LNCaP clone FGC (cell line): Measurements from ENCODE around the gene PDE2A.

ENCODE experiments used
- DNase-seq: peaks from one replicate; pipeline ENCODE4 v3.0.0-alpha.2; 2011; ENCODE audit warnings: low read depth
- H3K4me3 ChIP-seq: 2 replicates; pipeline ENCODE4 v1.5.1; 2011; ENCODE audit warnings: mild to moderate bottlenecking, low read depth, low read length, control low read depth
- TF ChIP-seq, protein P1 (sequence below): IDR thresholded peaks from 2 replicates; pipeline ENCODE4 v1.5.1; 2012; ENCODE audit warnings: mild to moderate bottlenecking; ENCODE audit not compliant: control insufficient read depth, insufficient read depth; ENCODE audit errors: extremely low read depth

The PDE2A gene

DNA sequence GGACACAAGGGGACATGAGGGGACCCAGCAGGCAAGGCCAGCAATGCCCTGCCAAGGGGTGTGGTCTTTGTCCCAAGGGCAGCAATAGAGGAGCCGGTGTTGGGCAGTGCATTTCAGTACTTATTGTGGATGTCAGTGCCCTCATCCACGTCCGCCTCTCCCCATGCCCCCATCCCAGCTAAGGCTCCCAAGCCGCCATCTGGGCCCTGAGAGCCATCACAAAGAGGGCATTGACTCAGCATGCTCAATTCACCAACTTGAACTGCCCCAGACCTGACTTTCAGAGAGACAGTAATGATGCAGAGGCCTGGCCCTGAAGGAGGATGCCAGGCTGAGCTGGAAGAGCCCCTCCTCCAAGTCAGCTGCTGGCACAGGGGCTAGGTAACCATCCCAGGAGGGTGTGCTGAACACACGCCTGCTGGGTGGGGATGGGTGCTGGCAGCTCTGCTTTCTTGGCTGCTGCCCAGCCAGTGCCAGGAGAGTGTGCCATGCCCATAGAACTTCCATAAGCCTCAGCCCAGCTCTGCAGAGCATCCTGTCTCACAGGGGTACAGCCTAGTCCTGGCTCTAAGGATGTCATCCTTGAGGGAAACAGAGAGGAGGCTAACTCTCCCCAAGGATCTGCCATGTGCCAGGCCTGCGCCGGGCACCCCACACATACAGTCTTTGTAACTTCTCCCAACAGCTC, 46.5 kb downstream of the PDE2A start:
- DNase-seq: no peak
- no peak overlapping the region for H3K4me3 ChIP-seq
- TF ChIP-seq, protein P1, sequence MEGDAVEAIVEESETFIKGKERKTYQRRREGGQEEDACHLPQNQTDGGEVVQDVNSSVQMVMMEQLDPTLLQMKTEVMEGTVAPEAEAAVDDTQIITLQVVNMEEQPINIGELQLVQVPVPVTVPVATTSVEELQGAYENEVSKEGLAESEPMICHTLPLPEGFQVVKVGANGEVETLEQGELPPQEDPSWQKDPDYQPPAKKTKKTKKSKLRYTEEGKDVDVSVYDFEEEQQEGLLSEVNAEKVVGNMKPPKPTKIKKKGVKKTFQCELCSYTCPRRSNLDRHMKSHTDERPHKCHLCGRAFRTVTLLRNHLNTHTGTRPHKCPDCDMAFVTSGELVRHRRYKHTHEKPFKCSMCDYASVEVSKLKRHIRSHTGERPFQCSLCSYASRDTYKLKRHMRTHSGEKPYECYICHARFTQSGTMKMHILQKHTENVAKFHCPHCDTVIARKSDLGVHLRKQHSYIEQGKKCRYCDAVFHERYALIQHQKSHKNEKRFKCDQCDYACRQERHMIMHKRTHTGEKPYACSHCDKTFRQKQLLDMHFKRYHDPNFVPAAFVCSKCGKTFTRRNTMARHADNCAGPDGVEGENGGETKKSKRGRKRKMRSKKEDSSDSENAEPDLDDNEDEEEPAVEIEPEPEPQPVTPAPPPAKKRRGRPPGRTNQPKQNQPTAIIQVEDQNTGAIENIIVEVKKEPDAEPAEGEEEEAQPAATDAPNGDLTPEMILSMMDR: no peak

DNA sequence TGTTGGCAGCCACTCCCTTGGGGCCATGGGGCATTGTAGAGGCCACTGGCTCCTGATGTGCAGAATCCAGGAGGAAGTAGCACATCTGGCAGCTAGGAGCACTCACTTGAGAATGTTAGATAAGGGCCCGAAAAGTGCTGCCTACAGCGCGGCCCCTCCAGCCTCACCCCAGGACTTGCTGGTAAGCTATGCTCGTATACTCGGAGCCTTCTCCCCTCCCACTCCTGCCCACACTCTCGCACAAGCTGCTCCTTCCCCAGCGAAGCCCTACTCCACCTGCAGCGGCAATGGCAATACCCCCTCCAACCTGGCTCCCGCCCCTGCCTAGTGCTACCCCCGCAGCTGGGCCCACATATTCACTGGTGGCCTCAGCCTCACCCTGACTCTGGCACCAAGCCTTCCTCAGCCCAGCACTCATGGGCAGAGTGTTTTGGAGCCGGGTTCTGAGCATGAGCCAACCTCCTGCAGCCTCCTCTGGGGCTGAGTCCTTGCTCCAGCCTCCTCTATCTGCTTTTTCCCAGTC, 47.7 kb downstream of the PDE2A start:
- no peak for DNase-seq

DNA sequence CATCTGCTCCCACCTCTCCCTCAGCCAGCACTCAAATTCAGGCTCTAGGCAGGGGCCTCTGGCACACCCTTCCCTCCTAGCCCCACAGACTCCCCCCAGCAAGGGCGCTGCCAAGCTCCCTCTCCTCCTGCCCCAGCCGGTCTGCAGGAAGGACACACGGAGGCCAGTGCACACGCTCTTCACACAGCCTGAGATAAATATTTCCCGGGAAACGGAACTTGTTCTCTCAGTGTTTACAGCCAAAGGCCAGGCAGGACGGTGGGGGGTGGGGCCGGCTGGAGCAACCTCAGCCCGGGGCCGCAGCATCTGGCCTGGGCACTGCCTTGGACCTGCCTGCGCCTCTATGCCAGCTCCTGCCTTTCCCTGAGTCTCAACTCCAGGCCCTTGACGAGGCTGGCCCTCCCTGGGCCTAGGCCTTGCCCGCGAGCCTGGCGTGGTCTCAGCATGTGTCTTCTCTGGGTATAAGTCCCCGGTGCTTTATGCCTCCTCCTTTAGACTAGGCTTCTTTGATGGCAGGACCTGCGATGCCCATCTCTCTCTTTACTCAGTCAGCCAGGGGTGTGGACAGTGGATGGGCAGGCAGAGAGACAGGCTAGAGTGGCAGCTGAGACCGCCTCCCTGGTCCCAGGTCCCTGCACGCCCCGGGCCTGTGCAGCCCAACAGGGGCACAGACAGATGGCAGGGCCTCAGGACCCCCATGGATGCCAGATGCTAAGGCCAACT, 48.4 kb downstream of the PDE2A start:
- H3K4me3 ChIP-seq: no peak overlapping the region
- no peak for DNase-seq
- TF ChIP-seq, protein P1: no peak

More for the DNA sequence above, 47.7 kb downstream of the PDE2A start:
- H3K4me3 ChIP-seq: no peak overlapping the region
- TF ChIP-seq, protein P1: no peak

DNA sequence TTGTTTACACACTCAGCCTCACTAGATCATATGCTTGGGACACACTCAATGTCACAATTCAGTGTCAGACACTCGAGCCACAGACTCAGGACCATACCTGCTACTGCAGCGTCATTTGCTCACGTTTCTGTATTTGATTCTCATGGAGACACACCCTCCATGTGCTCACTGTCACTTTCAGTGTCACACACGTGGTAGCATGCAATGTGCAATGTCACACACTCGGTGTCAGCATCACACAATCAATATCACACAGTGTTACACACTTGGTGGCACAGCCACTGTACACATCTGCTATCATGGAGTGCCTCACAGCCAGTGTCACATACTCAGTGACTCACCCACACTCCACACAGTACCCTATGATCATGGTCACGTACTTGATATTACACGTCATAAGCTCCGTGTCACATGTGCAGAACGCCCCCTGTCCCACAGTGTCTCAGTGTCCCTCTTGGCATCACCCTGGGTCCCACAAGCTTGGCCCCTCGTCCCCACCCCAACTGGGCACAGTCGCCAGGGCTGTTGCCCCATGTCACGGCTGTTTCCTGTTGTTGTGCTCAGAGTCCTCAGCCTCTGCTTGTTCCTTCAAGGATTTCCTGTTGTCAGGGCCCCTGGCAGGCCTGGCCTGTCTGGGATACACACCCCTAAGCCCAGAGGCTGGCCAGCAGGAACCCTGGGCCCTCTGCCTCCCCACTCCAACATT, 49.6 kb downstream of the PDE2A start:
- H3K4me3 ChIP-seq: no peak overlapping the region
- TF ChIP-seq, protein P1: no peak
- DNase-seq: no peak

DNA sequence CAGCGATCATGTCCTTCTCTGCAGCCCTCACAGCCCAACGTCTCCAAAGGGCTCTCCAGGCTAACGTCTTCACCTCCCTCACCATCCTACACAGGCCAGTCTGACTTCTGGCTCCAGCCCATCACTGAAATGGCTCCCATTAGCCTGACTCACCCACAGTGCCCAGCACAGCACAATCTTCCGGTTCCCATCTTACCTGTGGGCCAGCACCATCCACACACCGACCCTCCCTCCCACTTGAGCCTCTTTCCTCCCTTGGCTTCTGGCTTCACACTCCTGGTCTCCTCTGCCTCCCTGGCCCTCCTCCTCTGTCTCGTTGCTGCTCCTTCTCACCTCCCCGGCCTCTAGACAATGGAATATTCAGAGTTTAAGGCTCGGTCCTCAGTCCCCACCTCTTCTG, 51.2 kb downstream of the PDE2A start:
- TF ChIP-seq, protein P1: no peak
- DNase-seq: no peak
- H3K4me3 ChIP-seq: no peak overlapping the region

DNA sequence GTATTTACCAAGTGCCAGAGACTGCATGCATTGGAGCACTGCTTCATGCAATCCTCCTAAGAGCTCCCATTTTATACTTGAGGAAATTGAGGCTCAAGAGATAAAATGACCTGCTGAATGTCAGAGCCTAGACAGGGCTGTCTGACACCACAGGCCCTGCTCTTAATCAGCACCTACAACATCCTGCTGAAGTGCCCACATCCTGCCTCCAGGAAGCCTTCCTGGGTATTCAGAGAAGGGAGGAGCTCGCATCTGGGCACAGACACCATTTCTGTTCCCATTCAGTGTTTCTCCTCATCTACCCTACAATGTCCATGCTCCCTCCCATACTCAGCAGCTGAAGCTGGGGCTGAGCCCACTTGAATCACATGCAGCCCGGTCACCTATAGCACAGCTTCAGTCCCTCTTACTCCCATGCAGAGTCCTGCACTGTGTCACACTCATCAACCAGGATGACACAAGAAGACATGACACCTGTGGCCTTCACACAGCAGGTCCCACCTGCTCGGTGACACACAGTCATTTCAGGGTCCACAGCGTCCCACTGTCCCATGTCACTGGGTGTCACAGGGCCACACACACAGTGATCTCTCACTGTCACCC, 53.1 kb downstream of the PDE2A start:
- H3K4me3 ChIP-seq: no peak overlapping the region
- TF ChIP-seq, protein P1: no peak
- DNase-seq: no peak
